ENCODE results near the gene RNF214.

RNF214 gene

DNA sequence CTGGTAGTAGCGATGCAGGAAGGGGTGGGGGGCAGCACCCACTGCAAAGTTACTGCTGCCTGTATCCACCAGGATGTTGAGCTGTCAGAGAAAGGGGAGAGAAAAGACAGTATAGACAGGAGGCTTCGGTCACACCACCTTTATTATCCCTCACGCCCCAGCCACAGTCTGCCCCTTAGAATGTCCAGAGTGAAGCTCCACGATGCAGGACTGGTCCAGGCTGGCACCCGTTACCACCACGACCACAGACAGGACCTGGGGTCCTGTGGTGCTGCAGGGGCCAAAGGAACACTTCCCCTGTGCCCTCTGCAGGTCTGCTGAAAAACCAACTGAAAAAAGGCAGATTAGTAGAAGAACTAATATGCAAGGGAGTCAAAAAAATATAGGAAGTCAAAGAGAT lies 64.4 kb downstream of the RNF214 start:
- H3K9me3 ChIP-seq (ENCODE audit: low read length), result no peaks in the 10 kb centered on the region
- no peak overlapping the region for H3K27ac ChIP-seq (ENCODE audit: low read depth, low read length)
- H3K4me3 ChIP-seq (ENCODE audit: low read depth in 1 of 2, low read length in 2 of 2), result no peak overlapping the region
- H3K4me1 ChIP-seq (ENCODE audit: insufficient read depth, low read length), result peaks cover 4% of the 10 kb centered on the region
- H3K9ac ChIP-seq (ENCODE audit: low read length), result no peak overlapping the region
- H3K27me3 ChIP-seq (ENCODE audit: control insufficient read depth in 1 of 2, insufficient read depth in 2 of 2, low read length in 2 of 2), result no peaks in the 10 kb centered on the region
- H3K36me3 ChIP-seq (ENCODE audit: insufficient read depth, low read length), result peaks cover 14% of the 10 kb centered on the region

GRCh38 chr11:117298195-117298594 lies 65.7 kb downstream of the RNF214 start:
- H3K27ac ChIP-seq (ENCODE audit: low read depth, low read length), result no peak overlapping the region
- no peak overlapping the region for H3K4me3 ChIP-seq (ENCODE audit: low read depth in 1 of 2, low read length in 2 of 2)
- no peaks in the 10 kb centered on the region for H3K27me3 ChIP-seq (ENCODE audit: control insufficient read depth in 1 of 2, insufficient read depth in 2 of 2, low read length in 2 of 2)
- H3K9me3 ChIP-seq (ENCODE audit: low read length), result no peaks in the 10 kb centered on the region
- no peak overlapping the region for H3K9ac ChIP-seq (ENCODE audit: low read length)
- peaks cover 4% of the 10 kb centered on the region for H3K36me3 ChIP-seq (ENCODE audit: insufficient read depth, low read length)
- peaks cover 4% of the 10 kb centered on the region for H3K4me1 ChIP-seq (ENCODE audit: insufficient read depth, low read length)

GRCh38 chr11:117299351-117300282 lies 67.1 kb downstream of the RNF214 start:
- Histone ChIP-seq H3K27me3 (ENCODE audit: control insufficient read depth in 1 of 2, insufficient read depth in 2 of 2, low read length in 2 of 2) (no peaks in the 10 kb centered on the region), H3K27ac (ENCODE audit: low read depth, low read length) (no peak overlapping the region), H3K4me3 (ENCODE audit: low read depth in 1 of 2, low read length in 2 of 2) (peak overlapping the region in 1 of 2 donors; percentile 20), H3K9ac (ENCODE audit: low read length) (no peak overlapping the region), H3K36me3 (ENCODE audit: insufficient read depth, low read length) (no peaks in the 10 kb centered on the region), H3K4me1 (ENCODE audit: insufficient read depth, low read length) (peaks cover 4% of the 10 kb centered on the region), H3K9me3 (ENCODE audit: low read length) (no peaks in the 10 kb centered on the region)

DNA sequence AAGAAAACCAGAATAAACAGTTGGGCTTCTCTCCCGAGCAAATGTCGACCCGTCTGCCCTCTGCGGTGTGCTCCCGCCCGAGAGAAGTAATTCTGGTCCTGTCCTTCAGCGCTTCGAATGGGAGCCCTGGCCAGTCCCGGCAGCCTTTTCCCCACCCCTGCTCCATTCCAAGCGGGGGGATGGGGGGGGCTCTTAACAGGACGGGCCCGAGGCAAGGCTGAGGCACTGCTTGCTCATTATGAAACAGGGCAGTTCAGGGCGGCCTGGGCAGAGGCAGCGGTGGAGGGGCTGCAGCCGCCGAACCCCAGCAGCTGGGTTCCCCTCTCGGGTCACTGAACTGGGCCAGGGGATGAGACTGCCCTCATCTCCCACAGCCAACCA lies 67.8 kb downstream of the RNF214 start:
- Histone ChIP-seq H3K27ac (ENCODE audit: low read depth, low read length) (no peak overlapping the region), H3K36me3 (ENCODE audit: insufficient read depth, low read length) (no peaks in the 10 kb centered on the region), H3K4me3 (ENCODE audit: low read depth in 1 of 2, low read length in 2 of 2) (peak overlapping the region in 1 of 2 donors; percentile 20)

GRCh38 chr11:117300773-117301172 lies 68.3 kb downstream of the RNF214 start:
- H3K9ac ChIP-seq (ENCODE audit: low read length), result no peak overlapping the region
- peaks cover 4% of the 10 kb centered on the region for H3K4me1 ChIP-seq (ENCODE audit: insufficient read depth, low read length)
- no peak overlapping the region for H3K4me3 ChIP-seq (ENCODE audit: low read depth in 1 of 2, low read length in 2 of 2)
- H3K27me3 ChIP-seq (ENCODE audit: control insufficient read depth in 1 of 2, insufficient read depth in 2 of 2, low read length in 2 of 2), result no peaks in the 10 kb centered on the region
- no peaks in the 10 kb centered on the region for H3K9me3 ChIP-seq (ENCODE audit: low read length)
- no peak overlapping the region for H3K27ac ChIP-seq (ENCODE audit: low read depth, low read length)
- H3K36me3 ChIP-seq (ENCODE audit: insufficient read depth, low read length), result no peaks in the 10 kb centered on the region

More for the DNA sequence above, 67.8 kb downstream of the RNF214 start:
- Histone ChIP-seq H3K4me1 (ENCODE audit: insufficient read depth, low read length) (peaks cover 4% of the 10 kb centered on the region), H3K9ac (ENCODE audit: low read length) (no peak overlapping the region), H3K9me3 (ENCODE audit: low read length) (no peaks in the 10 kb centered on the region), H3K27me3 (ENCODE audit: control insufficient read depth in 1 of 2, insufficient read depth in 2 of 2, low read length in 2 of 2) (no peaks in the 10 kb centered on the region)

- Histone ChIP-seq H3K4me3 (ENCODE audit: low read depth in 1 of 2, low read length in 2 of 2) (no peak overlapping the region), H3K27me3 (ENCODE audit: control insufficient read depth in 1 of 2, insufficient read depth in 2 of 2, low read length in 2 of 2) (no peaks in the 10 kb centered on the region), H3K9me3 (ENCODE audit: low read length) (no peaks in the 10 kb centered on the region), H3K27ac (ENCODE audit: low read depth, low read length) (no peak overlapping the region), H3K9ac (ENCODE audit: low read length) (no peak overlapping the region), H3K36me3 (ENCODE audit: insufficient read depth, low read length) (no peaks in the 10 kb centered on the region), H3K4me1 (ENCODE audit: insufficient read depth, low read length) (peaks cover 4% of the 10 kb centered on the region)
Observed at GRCh38 chr11:117302228-117302627, 69.8 kb downstream of the RNF214 start.

GRCh38 chr11:117303101-117303500 lies 70.6 kb downstream of the RNF214 start:
- Histone ChIP-seq H3K4me3 (ENCODE audit: low read depth in 1 of 2, low read length in 2 of 2) (no peak overlapping the region), H3K9me3 (ENCODE audit: low read length) (no peaks in the 10 kb centered on the region), H3K9ac (ENCODE audit: low read length) (no peak overlapping the region), H3K27me3 (ENCODE audit: control insufficient read depth in 1 of 2, insufficient read depth in 2 of 2, low read length in 2 of 2) (no peaks in the 10 kb centered on the region), H3K27ac (ENCODE audit: low read depth, low read length) (no peak overlapping the region), H3K36me3 (ENCODE audit: insufficient read depth, low read length) (no peaks in the 10 kb centered on the region), H3K4me1 (ENCODE audit: insufficient read depth, low read length) (peaks cover 4% of the 10 kb centered on the region)

DNA sequence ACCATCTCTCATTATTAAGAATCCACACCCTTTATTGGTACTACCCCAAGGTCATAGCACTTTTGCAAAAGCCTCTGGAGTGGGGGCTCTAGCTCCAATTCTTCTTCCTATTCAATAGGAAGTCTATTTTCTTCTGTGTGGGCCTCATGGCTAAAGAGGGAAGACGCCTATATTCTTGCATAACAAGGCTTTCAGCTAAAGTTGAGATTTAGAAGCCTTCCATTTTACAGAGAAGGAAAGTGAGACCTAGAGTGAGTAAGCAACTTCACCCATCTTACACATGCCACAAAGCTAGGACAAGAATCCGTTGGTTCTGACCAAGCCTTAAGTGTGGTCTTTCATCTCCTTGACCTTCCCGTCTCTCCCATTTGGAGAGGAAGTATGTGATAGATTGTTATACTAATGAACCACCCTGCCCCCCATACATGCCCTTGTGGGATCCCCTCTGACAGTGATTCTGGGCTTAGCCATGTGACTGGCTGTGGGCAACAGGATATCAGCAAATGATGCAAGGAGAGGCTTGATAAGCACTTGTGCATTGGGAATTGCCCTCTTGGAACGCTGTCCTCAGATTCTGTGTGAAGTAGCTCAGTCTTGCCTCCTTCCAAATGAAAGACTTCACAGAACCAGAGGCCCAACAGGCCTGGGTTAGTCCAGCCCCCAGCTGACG lies 71.3 kb downstream of the RNF214 start:
- no peak overlapping the region for H3K27ac ChIP-seq (ENCODE audit: low read depth, low read length)

DNA sequence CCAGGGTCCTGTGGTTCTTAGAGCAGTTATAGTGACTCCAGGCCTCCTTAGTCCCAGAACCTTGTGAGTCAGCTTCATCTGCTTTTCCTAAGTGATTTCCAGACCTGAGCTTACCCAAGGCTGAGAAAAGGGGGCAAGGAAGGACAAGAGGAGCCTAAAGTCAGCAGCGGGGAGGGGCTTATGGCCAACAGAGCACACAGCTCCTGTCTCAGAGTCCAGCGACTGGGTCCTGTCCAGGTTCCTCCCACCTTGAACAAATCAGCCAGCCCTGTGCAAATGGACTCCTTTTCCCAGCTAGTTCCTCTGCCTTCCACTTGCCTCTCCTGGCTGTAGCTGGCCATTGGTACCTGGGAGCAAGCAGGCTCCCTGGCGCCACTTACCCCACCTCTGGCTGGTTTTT lies 72.7 kb downstream of the RNF214 start:
- Histone ChIP-seq H3K36me3 (ENCODE audit: insufficient read depth, low read length) (no peaks in the 10 kb centered on the region), H3K9ac (ENCODE audit: low read length) (no peak overlapping the region), H3K4me1 (ENCODE audit: insufficient read depth, low read length) (peaks cover 4% of the 10 kb centered on the region), H3K27me3 (ENCODE audit: control insufficient read depth in 1 of 2, insufficient read depth in 2 of 2, low read length in 2 of 2) (no peaks in the 10 kb centered on the region), H3K9me3 (ENCODE audit: low read length) (no peaks in the 10 kb centered on the region), H3K27ac (ENCODE audit: low read depth, low read length) (no peak overlapping the region), H3K4me3 (ENCODE audit: low read depth in 1 of 2, low read length in 2 of 2) (no peak overlapping the region)

More for the DNA sequence above, 71.3 kb downstream of the RNF214 start:
- H3K4me1 ChIP-seq (ENCODE audit: insufficient read depth, low read length), result peaks cover 4% of the 10 kb centered on the region
- no peaks in the 10 kb centered on the region for H3K9me3 ChIP-seq (ENCODE audit: low read length)
- no peaks in the 10 kb centered on the region for H3K36me3 ChIP-seq (ENCODE audit: insufficient read depth, low read length)
- no peak overlapping the region for H3K4me3 ChIP-seq (ENCODE audit: low read depth in 1 of 2, low read length in 2 of 2)
- H3K27me3 ChIP-seq (ENCODE audit: control insufficient read depth in 1 of 2, insufficient read depth in 2 of 2, low read length in 2 of 2), result no peaks in the 10 kb centered on the region
- no peak overlapping the region for H3K9ac ChIP-seq (ENCODE audit: low read length)

GRCh38 chr11:117309310-117309709 lies 76.8 kb downstream of the RNF214 start:
- H3K27ac ChIP-seq (ENCODE audit: low read depth, low read length), result no peak overlapping the region
- no peaks in the 10 kb centered on the region for H3K36me3 ChIP-seq (ENCODE audit: insufficient read depth, low read length)
- peaks cover 2% of the 10 kb centered on the region for H3K4me1 ChIP-seq (ENCODE audit: insufficient read depth, low read length)

DNA sequence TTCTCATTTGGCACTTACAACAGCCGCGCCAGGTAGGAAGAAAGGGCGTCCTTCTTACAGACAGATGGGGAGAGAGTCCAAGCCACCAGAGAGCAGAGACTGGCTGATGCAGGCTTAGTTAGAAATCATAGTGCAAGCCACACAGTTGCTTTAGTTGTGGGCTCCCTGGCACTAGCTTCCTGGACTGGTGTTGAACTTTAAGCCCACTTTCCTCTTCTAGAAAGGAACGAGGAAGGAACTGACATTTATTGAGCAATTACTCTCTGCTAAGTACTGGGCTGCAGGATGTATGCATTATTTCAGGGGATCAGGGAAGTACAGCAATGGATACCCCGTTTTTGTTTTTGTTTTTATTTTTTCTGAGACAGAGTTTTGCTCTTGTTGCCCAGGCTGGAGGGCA lies 80.6 kb downstream of the RNF214 start:
- no peak overlapping the region for H3K27ac ChIP-seq (ENCODE audit: low read depth, low read length)
- H3K36me3 ChIP-seq (ENCODE audit: insufficient read depth, low read length), result no peaks in the 10 kb centered on the region
- H3K9me3 ChIP-seq (ENCODE audit: low read length), result no peaks in the 10 kb centered on the region
- H3K9ac ChIP-seq (ENCODE audit: low read length), result no peak overlapping the region
- H3K4me3 ChIP-seq (ENCODE audit: low read depth in 1 of 2, low read length in 2 of 2), result no peak overlapping the region
- H3K4me1 ChIP-seq (ENCODE audit: insufficient read depth, low read length), result peaks cover 12% of the 10 kb centered on the region
- no peaks in the 10 kb centered on the region for H3K27me3 ChIP-seq (ENCODE audit: control insufficient read depth in 1 of 2, insufficient read depth in 2 of 2, low read length in 2 of 2)

More at GRCh38 chr11:117309310-117309709, 76.8 kb downstream of the RNF214 start:
- Histone ChIP-seq H3K4me3 (ENCODE audit: low read depth in 1 of 2, low read length in 2 of 2) (no peak overlapping the region), H3K9ac (ENCODE audit: low read length) (no peak overlapping the region), H3K9me3 (ENCODE audit: low read length) (no peaks in the 10 kb centered on the region), H3K27me3 (ENCODE audit: control insufficient read depth in 1 of 2, insufficient read depth in 2 of 2, low read length in 2 of 2) (no peaks in the 10 kb centered on the region)
